Measurements from ENCODE around the gene CDHR4.

DNA sequence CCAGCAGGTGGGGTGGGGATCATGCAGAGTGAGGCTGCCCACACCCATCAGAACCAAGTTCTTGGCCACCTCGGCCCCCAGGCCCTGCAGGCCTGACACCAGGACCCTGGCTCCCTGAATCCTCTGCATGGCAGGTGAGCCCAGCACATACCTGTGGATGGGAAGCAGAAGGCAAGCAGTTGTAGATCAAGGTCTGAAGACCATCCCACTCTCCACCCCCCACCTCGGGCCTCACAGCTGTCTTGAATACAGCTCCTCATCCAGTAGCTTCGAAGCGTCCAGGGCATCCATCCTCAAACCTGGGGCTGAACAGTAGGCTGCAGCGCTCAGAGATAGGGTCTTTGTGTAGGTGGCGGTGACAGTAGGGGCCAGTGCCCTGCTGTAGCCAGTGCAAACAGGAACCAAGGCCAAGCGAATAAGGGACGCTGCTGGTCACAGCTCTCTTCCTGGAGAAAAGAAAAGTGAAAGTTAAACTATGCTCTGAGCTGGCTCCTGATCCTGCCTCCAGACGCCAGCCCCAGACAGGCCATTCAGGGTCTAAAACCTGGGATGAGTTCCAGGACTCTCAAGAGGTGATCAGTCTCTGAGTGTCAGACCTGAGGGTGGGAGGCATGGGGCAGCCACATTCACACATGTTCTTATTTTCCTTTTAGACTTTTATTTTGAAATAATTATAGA, 14.0 kb upstream of the CDHR4 start, which contains the start of gene UBA7:
- TF ChIP-seq, protein P1, sequence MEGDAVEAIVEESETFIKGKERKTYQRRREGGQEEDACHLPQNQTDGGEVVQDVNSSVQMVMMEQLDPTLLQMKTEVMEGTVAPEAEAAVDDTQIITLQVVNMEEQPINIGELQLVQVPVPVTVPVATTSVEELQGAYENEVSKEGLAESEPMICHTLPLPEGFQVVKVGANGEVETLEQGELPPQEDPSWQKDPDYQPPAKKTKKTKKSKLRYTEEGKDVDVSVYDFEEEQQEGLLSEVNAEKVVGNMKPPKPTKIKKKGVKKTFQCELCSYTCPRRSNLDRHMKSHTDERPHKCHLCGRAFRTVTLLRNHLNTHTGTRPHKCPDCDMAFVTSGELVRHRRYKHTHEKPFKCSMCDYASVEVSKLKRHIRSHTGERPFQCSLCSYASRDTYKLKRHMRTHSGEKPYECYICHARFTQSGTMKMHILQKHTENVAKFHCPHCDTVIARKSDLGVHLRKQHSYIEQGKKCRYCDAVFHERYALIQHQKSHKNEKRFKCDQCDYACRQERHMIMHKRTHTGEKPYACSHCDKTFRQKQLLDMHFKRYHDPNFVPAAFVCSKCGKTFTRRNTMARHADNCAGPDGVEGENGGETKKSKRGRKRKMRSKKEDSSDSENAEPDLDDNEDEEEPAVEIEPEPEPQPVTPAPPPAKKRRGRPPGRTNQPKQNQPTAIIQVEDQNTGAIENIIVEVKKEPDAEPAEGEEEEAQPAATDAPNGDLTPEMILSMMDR (IDR thresholded peaks at IDR 0.05): no peak
- TF ChIP-seq POLR2A (IDR thresholded peaks at IDR 0.05): peak; percentile 21 to 26
